HG02938 (cell line): ENCODE data around the gene DGLUCY.
A peak's percentile ranks its signal among the peaks of the same experiment; 100 is the strongest.
"Not testable (repeated sequence)": the region's sequence is repeated elsewhere in the genome, so short reads cannot be mapped to it uniquely, and the experiment has no call there.

ENCODE experiments used
- ATAC-seq: cut with Tn5 transposase; IDR thresholded peaks from one replicate; pipeline ENCODE4 v1.9.1; 2021; ENCODE audit warnings: mild to moderate bottlenecking, moderate library complexity; ENCODE audit not compliant: unreplicated experiment

The DGLUCY gene

DNA sequence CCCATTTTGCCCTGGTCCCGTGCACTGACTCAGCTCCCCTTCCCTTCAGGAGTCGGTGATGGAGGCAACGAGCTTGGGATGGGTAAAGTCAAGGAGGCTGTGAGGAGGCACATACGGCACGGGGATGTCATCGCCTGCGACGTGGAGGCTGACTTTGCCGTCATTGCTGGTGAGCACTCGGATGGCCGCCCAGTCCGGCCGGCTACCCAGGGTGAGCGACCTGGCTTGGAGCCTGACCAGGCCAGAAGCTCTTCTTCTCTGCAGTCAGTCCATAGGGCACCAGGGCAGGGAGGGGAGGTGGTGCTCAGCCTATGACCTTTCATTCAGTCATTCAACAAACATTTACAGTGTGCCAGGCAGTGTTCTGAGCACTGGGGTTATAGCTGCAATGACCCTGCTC lies 90.8 kb downstream of the DGLUCY start:
- no peak for ATAC-seq

DNA sequence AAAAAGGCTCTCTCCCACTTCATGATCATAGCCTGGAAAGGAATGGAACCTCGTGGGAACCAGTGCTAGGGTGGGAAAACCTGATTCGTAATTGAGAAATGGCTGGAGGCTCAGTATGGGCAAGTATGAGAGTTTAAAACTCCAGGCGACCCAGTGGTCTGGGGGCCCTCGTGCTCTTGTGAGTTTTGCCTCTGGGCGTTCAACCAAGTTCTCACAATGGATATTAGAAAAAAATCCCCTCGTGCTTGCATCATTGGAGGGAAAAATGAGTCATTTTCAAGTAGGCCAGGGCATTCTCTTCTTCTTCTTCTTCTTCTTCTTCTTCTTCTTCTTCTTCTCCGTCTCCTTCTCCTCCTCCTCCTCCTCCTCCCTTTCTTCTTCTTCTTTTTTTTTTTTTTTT lies 91.6 kb downstream of the DGLUCY start:
- no peak for ATAC-seq

DNA sequence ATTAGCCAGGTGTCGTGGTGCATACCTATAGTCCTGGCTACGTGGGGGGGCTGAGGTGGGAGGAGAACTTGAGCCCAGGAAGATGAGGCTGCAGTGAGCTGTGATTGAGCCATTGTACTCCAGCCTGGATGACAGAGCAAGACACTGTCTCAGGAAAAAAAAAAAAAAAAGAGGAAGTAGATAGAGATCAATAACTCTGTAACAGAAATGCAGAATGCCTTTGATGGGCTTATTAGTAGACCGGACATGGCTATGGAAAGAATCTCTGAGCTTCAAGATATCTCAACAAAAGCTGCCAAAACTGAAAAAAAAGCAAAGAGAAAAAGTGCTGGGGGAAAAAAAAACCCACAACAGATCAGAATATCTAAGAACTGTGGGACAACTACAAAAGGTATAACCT lies 93.1 kb downstream of the DGLUCY start:
- no peak for ATAC-seq

DNA sequence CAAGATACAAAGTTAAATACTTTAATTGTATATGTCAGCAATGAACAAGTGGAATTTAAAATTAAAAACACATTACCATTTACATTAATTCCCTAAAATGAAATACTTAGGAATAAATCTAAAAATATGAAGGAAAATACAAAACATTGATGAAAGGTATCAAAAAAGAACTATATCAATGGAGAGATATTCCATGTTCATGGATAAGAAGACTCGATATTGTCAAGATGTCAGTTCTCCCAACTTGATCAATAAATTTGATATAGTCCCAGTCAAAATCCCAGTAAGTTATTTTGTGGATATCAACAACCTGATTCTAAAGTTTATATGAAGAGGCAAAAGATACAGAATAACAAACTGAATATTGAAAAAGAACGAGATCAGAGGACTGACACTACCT lies 97.1 kb downstream of the DGLUCY start:
- ATAC-seq: no peak

DNA sequence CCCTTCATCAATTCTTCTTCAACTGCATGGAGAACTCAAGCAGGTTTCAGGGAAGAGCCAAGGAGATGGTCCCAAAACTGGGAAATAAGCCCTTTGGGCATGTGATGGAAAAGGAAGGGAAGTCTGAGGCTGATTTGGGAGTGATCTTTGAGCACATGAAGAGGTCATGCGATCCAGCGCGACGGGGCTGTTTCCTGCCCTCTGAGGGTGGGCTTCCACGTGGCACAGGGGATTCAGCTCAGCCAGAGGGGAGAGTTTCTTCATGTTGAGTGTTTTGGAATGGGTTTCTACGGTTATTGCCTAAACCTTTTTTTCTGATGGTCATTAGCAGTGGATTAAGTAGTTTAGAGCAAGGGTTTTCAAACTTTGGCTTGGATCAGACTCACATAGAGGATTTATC lies 100.4 kb downstream of the DGLUCY start:
- no peak for ATAC-seq

DNA sequence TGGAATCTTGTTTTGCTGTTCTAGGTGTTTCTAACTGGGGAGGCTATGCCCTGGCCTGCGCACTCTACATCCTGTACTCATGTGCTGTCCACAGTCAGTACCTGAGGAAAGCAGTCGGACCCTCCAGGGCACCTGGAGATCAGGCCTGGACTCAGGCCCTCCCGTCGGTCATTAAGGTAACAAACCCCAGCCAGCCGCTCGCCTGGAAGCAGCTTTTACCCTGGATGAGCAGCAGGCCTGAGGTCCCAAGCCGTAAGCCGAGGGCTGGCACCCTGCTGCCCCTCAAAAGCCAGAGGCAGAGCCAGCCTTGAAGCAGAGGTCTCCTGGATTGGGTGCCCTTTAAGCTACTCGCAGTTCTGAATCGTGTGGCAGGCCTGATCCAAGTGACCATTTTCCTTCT lies 101.5 kb downstream of the DGLUCY start:
- ATAC-seq: no peak

DNA sequence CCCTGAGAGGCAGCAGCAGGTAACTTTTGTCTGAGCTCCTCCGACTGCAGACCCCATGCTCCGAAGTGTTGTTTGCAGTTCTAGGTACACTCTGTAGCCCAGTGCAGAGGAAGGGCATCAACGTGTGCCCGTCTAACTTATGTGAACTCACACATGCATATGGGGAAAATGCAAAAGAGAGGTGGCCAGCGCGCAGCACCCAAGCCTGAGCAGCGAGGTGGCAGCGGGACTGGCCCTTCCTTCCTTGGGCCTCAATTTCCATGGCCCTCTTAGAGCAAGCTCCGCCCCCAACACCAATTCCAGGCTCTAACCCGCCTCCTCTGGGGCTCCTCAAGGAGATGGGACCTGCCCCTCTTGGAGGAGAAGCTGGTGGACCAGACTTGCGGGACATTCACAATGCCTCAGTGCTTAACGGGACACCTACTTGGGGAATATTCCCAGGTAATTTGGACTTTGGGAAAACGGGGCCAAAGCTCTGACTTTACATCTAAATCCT lies 102.9 kb downstream of the DGLUCY start:
- ATAC-seq: no peak

DNA sequence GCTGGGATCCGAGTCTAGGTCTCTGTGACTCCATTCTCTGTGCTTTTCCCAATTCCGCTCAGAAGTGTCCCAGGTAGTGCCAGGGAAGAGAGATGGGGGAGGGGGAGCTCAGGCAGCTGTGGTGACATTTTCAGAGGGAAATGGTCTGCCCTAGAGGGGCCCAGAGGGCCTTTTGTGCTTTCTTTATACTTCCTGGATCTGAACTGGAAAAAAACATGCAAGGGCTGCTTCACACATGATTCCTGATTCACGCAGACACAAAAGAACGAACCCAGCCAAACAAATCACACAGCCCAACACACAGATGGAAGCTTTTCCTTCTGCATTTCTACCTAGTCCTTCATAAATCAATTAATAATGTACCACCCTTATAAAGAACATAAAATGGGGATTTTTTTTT lies 104.1 kb downstream of the DGLUCY start:
- no peak for ATAC-seq

DNA sequence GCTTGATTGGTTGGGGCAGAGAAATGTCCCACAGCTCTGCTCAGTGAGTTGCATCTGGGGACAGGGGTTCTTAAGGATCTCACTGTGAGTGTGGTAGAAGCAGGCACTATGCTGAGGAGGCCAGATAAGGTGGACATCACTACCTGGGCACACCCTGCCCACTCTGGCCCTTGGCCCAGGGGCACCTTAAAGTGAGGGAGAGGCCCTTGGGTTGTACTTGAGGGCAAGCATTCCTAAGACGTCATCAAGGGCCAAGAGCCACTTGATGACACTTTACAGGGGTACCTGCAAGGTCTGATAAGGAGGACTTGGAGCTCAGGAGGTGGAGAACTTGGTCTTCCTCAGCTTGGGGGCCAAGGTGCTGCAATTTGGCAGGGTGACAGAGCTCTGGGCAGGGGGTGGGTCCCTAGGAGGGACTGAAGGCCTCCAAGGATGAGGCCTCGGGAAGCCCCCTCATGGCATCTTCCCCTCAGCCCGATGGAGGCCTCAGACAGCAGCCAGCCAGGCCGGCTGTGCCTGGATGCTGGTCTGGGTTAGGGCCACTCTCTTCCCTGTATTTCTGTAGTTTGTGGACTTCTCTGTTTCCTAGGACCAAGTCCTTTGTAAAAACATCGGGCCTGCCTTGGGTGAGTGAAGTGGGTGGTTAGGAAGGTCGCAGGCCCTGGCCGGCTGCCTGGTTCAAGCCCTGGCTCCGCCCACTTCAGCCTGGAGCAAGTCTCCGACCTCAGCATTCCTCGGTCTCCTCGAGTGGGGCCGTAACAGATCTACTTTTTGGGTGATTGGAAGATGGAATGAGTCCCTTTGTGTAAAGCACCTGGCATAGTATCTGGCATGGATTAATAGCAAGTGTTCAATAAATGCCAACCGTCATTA lies 105.9 kb downstream of the DGLUCY start:
- ATAC-seq: no peak

DNA sequence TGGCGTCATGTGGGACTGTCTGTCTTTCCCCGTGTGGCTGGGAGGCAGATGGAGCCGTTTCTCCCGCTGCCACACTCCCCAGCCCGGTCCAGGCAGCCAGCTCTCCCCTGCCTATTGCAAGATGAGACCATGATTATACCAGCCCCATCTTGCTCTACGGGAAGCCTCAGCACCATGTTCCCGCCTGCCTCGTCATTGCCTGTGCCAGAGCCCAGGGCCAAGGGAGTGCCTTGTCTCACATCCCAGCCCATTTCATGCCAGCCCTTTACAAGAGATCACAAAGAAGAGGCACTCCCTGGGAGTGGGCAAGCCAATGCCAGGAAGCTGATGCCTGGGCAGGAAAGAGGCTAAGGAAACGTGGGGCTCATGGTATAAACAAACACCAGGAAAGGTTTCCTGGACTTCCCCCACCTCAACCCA lies 106.7 kb downstream of the DGLUCY start:
- ATAC-seq: no peak

DNA sequence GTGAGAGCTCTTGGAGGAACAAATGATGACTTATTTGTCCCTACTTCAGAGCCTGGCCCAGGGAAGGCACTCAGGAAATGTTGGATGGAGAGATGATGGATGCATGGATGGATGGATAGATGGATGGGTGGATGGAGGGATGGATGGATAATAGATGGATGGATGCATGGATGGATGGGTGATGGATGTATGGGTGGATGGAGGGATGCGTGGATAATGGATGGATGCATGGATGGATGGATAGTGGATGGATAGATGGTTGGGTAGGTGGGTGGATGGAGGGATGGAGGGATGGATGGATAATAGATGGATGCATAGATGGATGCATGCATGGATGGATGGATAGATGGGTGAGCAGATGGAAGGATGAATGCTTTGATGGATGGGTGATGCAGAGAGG lies 107.4 kb downstream of the DGLUCY start:
- no peak for ATAC-seq

DNA sequence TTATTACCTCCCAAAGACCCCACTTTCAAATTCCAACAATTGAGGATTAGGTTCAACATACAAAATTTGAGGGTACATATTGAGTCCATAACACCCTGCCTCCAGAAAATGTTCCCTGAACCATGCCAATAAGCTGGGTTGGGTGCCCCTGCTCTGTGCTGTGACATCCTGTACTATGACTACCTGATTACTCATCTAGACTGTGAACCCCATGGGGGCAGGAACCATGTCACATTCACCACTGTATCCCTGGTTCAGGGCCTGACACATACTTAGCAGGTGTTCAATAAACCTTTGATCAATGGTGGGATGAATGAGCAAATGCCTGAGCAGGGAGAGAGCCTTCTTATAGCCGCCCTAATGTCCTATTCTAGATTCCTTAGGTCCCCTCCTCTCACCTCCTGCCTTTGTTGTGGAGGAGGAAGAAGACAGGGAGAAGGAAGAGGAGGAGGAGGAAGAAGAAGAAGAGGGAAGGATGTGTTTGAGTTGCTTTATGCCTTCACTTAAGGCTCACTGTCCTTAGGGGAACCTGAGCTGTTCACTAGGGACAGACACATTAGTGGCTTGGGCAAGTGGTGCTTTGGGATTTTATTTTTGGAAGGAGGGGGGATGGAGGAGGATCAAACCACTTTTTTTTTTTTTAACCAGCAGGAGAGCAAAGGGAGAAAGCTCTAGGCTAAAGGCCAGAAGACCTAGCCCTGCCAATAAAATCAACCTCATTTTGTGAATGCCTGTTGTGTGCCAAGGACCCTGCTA lies 109.3 kb downstream of the DGLUCY start:
- no peak for ATAC-seq

DNA sequence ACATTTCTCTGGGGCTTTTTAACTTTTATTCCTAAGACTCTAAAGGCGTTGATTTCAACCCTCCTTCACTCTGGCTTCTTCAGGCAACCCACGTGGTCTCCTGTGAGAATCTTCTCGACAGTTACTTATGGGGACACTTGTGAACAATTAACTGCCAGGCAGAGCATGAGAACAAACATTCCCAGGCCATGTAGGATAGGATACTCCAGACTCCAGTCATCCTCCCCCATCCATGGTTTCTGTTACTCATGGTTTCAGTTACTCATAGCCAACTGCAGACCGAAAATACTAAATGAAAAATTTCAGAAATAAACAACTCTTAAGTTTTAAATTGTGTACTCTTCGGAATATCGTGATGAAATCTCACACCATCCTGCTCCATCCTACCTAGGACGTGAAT lies 111.2 kb downstream of the DGLUCY start:
- ATAC-seq: no peak

DNA sequence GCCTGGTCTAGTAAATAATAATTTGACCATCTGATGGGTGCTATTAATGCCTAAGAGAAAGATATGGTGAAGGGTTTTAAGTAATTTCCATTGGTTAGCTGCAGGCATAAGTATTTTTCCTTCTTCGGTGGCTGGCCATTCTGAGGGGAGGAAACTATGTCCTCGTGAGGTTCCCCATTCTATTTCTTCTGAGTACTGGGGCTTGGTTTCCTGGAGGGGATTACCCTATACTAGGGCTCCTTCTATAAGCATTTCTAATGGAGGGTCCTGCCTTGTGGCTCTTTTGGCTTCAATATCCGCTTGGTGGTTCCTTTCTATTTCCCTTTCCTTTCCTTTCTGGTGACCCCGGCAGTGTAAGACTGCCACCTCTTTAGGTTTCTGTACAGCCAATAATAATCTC lies 112.5 kb downstream of the DGLUCY start:
- ATAC-seq: not testable (repeated sequence)

DNA sequence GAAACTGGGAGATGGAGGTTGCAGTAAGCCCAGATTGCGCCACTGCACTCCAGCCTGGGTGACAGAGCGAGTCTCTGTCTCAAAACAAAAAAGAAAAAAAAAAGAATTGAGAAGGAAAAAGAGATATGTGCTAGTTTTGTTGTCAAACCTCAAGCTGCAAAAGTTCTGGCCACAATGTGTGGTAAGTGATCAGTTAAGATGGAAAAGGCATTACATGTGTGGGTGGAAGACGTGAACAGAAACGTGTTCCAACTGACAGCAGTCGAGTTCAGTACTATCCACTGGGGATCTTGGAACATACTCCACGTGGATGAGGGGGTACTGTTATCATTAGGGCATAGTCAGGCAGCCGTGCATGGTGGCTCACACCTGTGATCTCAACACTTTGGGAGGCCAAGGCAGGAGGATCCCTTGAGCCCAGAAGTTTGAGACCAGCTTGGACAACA lies 113.3 kb downstream of the DGLUCY start:
- ATAC-seq: no peak

DNA sequence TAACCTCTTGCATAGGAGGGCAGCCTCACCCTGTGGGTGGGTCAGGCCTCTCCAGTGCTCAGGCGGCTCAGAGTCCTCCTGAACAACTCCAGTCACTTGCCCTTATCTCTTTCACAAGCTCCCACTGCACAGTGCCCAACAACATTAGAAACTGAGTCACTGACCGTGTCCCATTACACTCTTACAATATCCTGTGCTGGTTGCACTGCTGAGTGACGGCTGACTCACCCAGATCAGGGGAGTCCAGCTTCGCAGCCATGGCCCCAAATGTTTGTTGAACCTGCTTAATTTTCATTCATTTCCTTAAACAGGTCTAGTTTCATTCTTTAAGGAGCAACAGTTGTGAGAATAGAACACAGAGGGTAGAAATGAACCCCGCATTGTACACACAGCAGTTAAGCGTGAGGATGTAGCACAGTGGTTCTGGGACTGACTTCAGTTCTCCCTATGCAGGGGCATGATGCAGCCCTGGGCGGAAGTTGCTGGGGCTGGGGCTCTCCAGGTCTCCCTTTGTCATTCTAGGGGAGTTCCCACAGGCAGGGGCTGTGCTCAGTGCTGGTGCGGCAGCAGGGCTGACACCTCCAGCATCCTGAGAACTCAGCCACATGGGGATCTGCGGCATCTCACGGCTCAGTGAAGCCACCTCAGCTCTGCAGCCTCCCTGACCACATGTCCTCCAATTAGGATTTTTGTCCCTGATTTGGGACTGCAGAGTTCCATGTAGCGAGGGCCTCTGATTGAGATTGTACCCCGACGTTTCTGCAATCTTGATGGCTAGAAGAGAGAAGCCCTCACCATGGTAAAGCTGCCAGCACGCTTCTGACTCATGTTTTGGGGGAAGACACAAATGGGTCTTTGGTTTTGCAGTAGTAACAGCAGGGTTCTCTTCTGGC lies 114.5 kb downstream of the DGLUCY start:
- peak; percentile 68 for ATAC-seq

DNA sequence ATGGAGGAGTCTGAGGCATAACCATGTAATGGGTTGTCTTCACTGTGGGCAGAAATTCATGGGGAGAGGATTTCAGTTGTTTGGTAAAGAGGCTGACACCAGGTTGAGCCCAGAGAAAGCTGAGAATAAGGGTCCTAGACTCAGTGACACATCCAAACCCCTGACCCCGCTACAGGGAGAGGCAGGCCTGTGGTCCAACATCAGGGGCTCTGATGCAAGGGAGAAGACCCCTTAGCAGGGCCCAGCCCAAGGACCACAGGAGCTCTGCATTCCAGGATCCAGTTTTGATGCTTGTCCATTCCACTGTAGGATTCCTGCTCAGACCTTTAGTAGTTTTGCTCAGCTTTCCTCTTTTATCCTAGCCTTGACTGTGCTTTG lies 115.1 kb downstream of the DGLUCY start:
- no peak for ATAC-seq

DNA sequence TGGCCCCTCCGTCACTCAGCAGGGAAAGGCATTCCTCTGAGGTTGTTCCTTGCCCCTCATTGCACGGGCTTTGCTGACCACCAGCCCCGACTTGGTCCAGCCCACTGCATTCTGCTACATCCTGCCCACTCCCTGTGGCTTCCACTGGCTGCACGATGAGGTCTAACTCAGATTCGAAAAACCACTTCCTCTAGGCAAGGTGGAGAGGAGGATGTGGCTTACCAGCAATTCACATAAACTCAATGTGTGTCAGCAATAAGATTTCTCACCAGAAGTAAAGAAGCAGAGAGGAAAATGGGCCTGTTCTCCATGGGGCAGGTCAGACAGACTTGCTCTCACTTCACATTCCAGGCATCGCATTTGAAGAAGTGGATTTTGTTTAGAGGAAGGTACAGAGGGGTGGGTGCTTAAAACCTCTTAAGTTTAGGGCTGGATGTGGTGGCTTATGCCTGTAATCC lies 115.9 kb downstream of the DGLUCY start:
- ATAC-seq: peak; percentile 76

DNA sequence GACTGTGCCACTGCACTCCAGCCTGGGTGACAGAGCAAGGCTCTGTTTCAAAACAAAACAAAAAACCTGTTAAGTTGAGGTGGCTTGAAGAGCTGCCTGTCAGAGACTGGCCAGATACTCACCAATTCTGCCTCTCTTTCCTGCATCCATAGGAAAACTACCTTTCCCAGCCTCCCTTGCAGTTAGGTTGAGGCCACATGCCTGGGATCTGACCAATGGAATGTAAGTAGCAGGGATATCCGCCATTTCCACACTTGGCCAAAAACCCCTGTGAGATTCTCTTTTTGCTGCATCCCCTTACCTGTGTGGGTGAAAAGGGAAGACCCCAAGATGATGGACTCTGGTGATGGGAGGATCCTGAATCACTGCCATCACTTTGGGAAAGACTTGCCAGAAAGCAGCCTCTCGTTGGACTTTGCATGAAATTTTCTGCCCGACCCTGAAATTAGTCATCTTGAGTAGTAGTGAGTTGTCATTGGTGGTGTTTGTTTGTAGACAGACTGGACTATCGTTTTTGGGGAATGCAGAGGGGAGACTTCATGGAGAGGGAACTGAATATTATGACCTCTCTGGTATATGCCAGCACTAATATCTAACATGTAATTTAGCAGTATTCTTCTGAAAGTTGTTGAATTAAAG lies 116.6 kb downstream of the DGLUCY start:
- no peak for ATAC-seq

DNA sequence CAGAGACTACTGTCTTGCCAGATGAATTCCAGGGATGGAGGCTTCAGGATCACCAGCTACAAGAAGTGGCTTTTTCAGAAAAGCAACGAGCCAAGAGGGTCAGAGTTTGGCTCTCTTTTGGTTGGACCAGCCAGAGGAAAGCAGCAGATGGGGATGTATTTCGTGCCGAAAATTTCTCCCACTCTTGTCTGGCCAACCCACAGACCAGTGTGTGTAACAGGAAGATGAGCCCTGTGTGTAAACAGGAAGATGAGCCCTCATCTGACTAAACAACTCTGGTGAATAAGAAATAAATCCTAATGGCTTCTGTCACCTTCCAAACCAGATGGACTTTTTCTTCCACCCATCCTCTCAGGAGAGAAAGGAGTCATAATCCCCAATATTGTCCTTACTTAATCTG lies 117.6 kb downstream of the DGLUCY start:
- no peak for ATAC-seq
